ENCODE data around the gene NPTXR. TPM values are rescaled to one million over a fixed set of nuclear protein-coding genes. Genes with fewer than 3 reads are reported as not detected.

The NPTXR gene
- total RNA-seq, 2 experiments from 2014 or later: 0.08 TPM; not detected in 1

DNA sequence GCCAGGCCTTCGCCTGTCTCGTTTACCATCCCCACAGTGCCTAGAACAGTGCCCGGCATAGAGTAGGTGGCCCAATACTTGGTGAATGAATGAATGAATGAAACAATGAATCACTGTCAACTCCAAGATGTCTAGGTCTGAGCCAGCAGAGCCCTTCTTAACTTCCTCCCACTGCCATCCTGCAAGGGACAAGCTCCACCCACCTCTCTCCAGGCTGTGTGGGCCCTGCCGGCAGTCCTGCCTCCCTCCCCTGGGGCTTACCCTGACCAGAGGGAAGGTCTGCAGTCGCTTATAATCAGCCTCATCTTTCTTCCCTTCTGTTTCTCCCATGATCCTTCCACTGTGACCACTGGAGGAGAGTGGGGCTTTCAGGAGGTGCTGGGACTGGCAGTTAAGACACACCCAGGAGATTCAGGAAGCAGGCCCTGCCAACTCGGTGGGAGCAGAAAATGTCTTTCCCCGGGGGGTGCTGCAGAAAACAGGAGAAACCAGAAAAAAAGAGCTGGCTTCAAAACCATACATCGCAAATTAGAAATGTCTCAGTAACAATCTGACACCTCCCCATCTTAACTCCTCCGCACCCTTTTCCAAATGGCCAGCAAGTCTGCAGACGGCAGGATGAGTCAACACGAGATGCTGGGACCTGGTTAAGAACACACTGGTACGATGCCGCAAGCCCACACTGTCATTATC lies 61.3 kb downstream of the NPTXR start:
- no peaks in the 10 kb centered on the region for H3K36me3 ChIP-seq (ENCODE audit: insufficient read depth, low read length)
- no peaks in the 10 kb centered on the region for H3K79me2 ChIP-seq (ENCODE audit: insufficient read depth, low read depth, low read length)
- H3K27ac ChIP-seq (ENCODE audit: low read depth, low read length, poor library complexity, severe bottlenecking): no peak overlapping the region
- H3K4me3 ChIP-seq (ENCODE audit: low read depth, low read length, poor library complexity, severe bottlenecking): no peak overlapping the region
- no peaks in the 10 kb centered on the region for H3K9me2 ChIP-seq (ENCODE audit: insufficient read depth, low read length)
- intact Hi-C loops (cut with micrococcal nuclease; ENCODE audit: unreplicated experiment): no loop called here
- TF ChIP-seq, protein P1, sequence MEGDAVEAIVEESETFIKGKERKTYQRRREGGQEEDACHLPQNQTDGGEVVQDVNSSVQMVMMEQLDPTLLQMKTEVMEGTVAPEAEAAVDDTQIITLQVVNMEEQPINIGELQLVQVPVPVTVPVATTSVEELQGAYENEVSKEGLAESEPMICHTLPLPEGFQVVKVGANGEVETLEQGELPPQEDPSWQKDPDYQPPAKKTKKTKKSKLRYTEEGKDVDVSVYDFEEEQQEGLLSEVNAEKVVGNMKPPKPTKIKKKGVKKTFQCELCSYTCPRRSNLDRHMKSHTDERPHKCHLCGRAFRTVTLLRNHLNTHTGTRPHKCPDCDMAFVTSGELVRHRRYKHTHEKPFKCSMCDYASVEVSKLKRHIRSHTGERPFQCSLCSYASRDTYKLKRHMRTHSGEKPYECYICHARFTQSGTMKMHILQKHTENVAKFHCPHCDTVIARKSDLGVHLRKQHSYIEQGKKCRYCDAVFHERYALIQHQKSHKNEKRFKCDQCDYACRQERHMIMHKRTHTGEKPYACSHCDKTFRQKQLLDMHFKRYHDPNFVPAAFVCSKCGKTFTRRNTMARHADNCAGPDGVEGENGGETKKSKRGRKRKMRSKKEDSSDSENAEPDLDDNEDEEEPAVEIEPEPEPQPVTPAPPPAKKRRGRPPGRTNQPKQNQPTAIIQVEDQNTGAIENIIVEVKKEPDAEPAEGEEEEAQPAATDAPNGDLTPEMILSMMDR (conservative IDR thresholded peaks at IDR 0.05; ENCODE audit: low read length): no peak
- TF ChIP-seq EZH2phosphoT487 (IDR thresholded peaks at IDR 0.05; ENCODE audit: borderline replicate concordance, low read depth, low read length): no peak
- H3K9me3 ChIP-seq (ENCODE audit: low read length): no peaks in the 10 kb centered on the region
- POLR2A ChIA-PET: no interaction called here
- no TSS peak for BruUV-seq (replicated peaks)
- H3K4me1 ChIP-seq (ENCODE audit: insufficient read depth, low read length, poor library complexity, severe bottlenecking): no peaks in the 10 kb centered on the region
- no peak for DNase-seq (ENCODE audit: low spot score)
- no peaks in the 10 kb centered on the region for H4K20me1 ChIP-seq (ENCODE audit: insufficient read depth, low read length)
- no peak overlapping the region for H3K4me2 ChIP-seq (ENCODE audit: low read length)
- H2AFZ ChIP-seq (ENCODE audit: low read length): no peak overlapping the region
- CTCF ChIA-PET (ENCODE audit: unreplicated experiment): no interaction called here

DNA sequence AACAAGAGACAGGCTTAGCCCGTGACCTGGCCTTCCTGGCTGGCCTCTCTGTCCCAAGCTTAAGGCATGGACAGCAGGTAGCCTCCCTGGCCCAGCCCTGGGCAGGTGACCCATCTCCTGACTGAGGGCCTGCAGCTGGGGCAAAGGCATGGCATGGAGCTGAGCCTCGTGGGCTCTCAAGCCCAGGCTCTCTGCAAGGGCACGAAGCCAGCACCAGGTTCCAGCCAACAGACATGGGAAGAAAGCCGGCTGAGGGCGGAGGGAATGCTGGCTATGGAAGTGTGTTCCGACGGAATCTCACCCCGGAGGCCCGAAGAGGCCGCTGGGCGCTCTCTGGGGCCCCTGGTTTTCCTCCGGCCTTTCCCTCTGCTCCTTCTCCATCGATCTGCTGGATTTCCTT lies 62.8 kb downstream of the NPTXR start:
- no peaks in the 10 kb centered on the region for H3K79me2 ChIP-seq (ENCODE audit: insufficient read depth, low read depth, low read length)
- H3K27ac ChIP-seq (ENCODE audit: low read depth, low read length, poor library complexity, severe bottlenecking): no peak overlapping the region
- intact Hi-C loops (cut with micrococcal nuclease; ENCODE audit: unreplicated experiment): no loop called here
- no peaks in the 10 kb centered on the region for H3K36me3 ChIP-seq (ENCODE audit: insufficient read depth, low read length)
- TF ChIP-seq EZH2phosphoT487 (IDR thresholded peaks at IDR 0.05; ENCODE audit: borderline replicate concordance, low read depth, low read length): no peak
- TF ChIP-seq, protein P1 (conservative IDR thresholded peaks at IDR 0.05; ENCODE audit: low read length): no peak
- no peak overlapping the region for H3K4me3 ChIP-seq (ENCODE audit: low read depth, low read length, poor library complexity, severe bottlenecking)
- no peak overlapping the region for H3K4me2 ChIP-seq (ENCODE audit: low read length)
- H3K9me2 ChIP-seq (ENCODE audit: insufficient read depth, low read length): no peaks in the 10 kb centered on the region
- H2AFZ ChIP-seq (ENCODE audit: low read length): no peak overlapping the region
- H4K20me1 ChIP-seq (ENCODE audit: insufficient read depth, low read length): no peaks in the 10 kb centered on the region
- POLR2A ChIA-PET: no interaction called here
- CTCF ChIA-PET (ENCODE audit: unreplicated experiment): no interaction called here
- H3K9me3 ChIP-seq (ENCODE audit: low read length): no peaks in the 10 kb centered on the region
- DNase-seq (ENCODE audit: low spot score): no peak
- no peaks in the 10 kb centered on the region for H3K4me1 ChIP-seq (ENCODE audit: insufficient read depth, low read length, poor library complexity, severe bottlenecking)
- no TSS peak for BruUV-seq (replicated peaks)

DNA sequence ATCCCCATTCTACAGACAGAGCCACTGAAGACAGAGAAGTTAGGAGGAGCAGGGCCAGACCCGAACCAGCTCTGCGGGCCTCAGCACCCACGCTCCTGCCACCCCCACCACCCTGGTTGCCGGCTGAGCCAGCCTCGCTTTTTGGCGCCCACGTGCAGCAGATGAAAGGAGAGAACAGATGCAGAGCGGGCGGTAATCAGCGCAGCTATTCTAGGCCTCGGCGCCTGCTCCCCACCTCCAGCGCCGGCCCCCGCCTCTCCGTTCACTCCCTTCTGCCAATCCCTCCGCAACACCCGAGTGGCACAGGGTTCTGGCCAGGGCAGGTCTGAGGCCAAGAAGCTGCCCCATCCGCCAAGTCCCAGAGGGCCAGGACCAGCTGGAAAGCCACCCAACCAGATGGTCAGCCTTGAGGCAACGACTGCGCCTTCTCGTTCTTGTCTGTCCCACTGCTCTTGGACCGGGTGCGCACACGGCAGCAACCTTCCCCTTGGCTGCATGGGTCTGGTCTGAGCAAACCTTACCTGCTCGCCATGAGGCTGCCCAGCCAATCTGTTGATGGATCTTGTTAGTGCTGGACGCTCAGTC lies 66.6 kb downstream of the NPTXR start:
- no peak overlapping the region for H3K4me3 ChIP-seq (ENCODE audit: low read depth, low read length, poor library complexity, severe bottlenecking)
- H3K79me2 ChIP-seq (ENCODE audit: insufficient read depth, low read depth, low read length): no peaks in the 10 kb centered on the region
- no peaks in the 10 kb centered on the region for H3K9me3 ChIP-seq (ENCODE audit: low read length)
- H3K27ac ChIP-seq (ENCODE audit: low read depth, low read length, poor library complexity, severe bottlenecking): no peak overlapping the region
- H3K4me1 ChIP-seq (ENCODE audit: insufficient read depth, low read length, poor library complexity, severe bottlenecking): no peaks in the 10 kb centered on the region
- intact Hi-C loops (cut with micrococcal nuclease; ENCODE audit: unreplicated experiment): no loop called here
- BruUV-seq (replicated peaks): no TSS peak
- TF ChIP-seq, protein P1 (conservative IDR thresholded peaks at IDR 0.05; ENCODE audit: low read length): no peak
- no peak for TF ChIP-seq EZH2phosphoT487 (IDR thresholded peaks at IDR 0.05; ENCODE audit: borderline replicate concordance, low read depth, low read length)
- H3K36me3 ChIP-seq (ENCODE audit: insufficient read depth, low read length): no peaks in the 10 kb centered on the region
- no peaks in the 10 kb centered on the region for H4K20me1 ChIP-seq (ENCODE audit: insufficient read depth, low read length)
- H3K9me2 ChIP-seq (ENCODE audit: insufficient read depth, low read length): no peaks in the 10 kb centered on the region
- H3K4me2 ChIP-seq (ENCODE audit: low read length): no peak overlapping the region
- H2AFZ ChIP-seq (ENCODE audit: low read length): no peak overlapping the region
- POLR2A ChIA-PET: interaction anchor here (0.7 kb wide), 1 partner anchor 123 kb away, joined by 4 read pairs; no protein-coding TSS in a partner anchor
- CTCF ChIA-PET (ENCODE audit: unreplicated experiment): no interaction called here
- DNase-seq (ENCODE audit: low spot score): no peak

Data from OCI-LY7 (cell line).